Endodermal cell (in vitro differentiated cells): Measurements from ENCODE around the gene ADTRP. TPM values are rescaled to one million over a fixed set of nuclear protein-coding genes. Genes with fewer than 3 reads are reported as not detected.

ENCODE experiments used
- DNase-seq: peaks from one replicate; pipeline ENCODE4 v3.0.0-alpha.2; 2017
- H3K27ac ChIP-seq: 2 replicates; pipeline ENCODE4 v1.5.1; 2013; ENCODE audit warnings: mild to moderate bottlenecking, low read depth, low read length, moderate library complexity
- H3K27me3 ChIP-seq: 2 replicates; pipeline ENCODE4 v1.6.1; 2013; ENCODE audit warnings: mild to moderate bottlenecking, low read length, moderate library complexity; ENCODE audit not compliant: insufficient read depth, control insufficient read depth, poor library complexity, severe bottlenecking
- H3K36me3 ChIP-seq: 2 replicates; pipeline ENCODE4 v1.7.0; 2013; ENCODE audit warnings: mild to moderate bottlenecking, low read length, moderate library complexity; ENCODE audit not compliant: control insufficient read depth, insufficient read depth
- H3K4me1 ChIP-seq: one replicate; pipeline ENCODE4 v1.7.0; 2013; ENCODE audit warnings: low read length; ENCODE audit not compliant: control insufficient read depth, insufficient read depth
- H3K4me3 ChIP-seq: 2 replicates; pipeline ENCODE4 v1.5.1; 2013; ENCODE audit warnings: mild to moderate bottlenecking, low read length, moderate library complexity
- H3K9ac ChIP-seq: 2 replicates; pipeline ENCODE4 v1.6.1; 2013; ENCODE audit warnings: mild to moderate bottlenecking, low read length, moderate library complexity; ENCODE audit not compliant: poor library complexity, severe bottlenecking; ENCODE audit errors: extremely low read depth
- H3K9me3 ChIP-seq: 2 replicates; pipeline ENCODE4 v1.6.1; 2013; ENCODE audit warnings: mild to moderate bottlenecking, low read length, moderate library complexity; ENCODE audit not compliant: control insufficient read depth
- H3K27ac Mint-ChIP-seq: 2 replicates; pipeline ENCODE4 v1.8.0; 2020; ENCODE audit warnings: mixed read lengths
- H3K27me3 Mint-ChIP-seq: 2 replicates; pipeline ENCODE4 v1.8.0; 2021; ENCODE audit warnings: mild to moderate bottlenecking, mixed read lengths; ENCODE audit not compliant: insufficient read depth
- H3K36me3 Mint-ChIP-seq: 2 replicates; pipeline ENCODE4 v1.8.0; 2020; ENCODE audit warnings: low read depth, mixed read lengths
- H3K4me1 Mint-ChIP-seq: 2 replicates; pipeline ENCODE4 v1.8.0; 2020; ENCODE audit warnings: mixed read lengths
- H3K4me3 Mint-ChIP-seq: 2 replicates; pipeline ENCODE4 v1.8.0; 2020; ENCODE audit warnings: mild to moderate bottlenecking, moderate library complexity, mixed read lengths
- H3K9me3 Mint-ChIP-seq: 2 replicates; pipeline ENCODE4 v1.8.0; 2020; ENCODE audit warnings: mild to moderate bottlenecking, mixed read lengths
- WGBS, 2 experiments: methylation state at CpG; one replicate each; pipeline versions ENCODE4 v1.1.5 to v1.1.7; 2013; ENCODE audit warnings: missing lambda C conversion rate in 2 of 2, mixed read lengths in 1 of 2; ENCODE audit not compliant: insufficient coverage in 1 of 2, insufficient read length in 1 of 2; 5-methylcytosine and 5-hydroxymethylcytosine counted together
- total RNA-seq, 2 donors: library from RNA; stranded (reverse); fragmentation: NEBNext Ultra II Directional in 1 of 2; extraction: Animal tissue kit (Norgen Biotek cat#: 25700) in 1 of 2; gene quantifications; 2 replicates in 1 of 2; 3 replicates in 1 of 2; pipeline ENCODE4 v1.2.1, GENCODE V29; 2021
- TF ChIP-seq, protein P1 (sequence below): fragments of 200-600 bp; sonication (generic); conservative IDR thresholded peaks from 2 replicates; pipeline ENCODE4 v1.5.0; 2021; ENCODE audit warnings: antibody characterized with exemption, mild to moderate bottlenecking

ADTRP gene
- total RNA-seq, 2 donors from 2014 or later: 0.20 to 0.29 TPM

DNA sequence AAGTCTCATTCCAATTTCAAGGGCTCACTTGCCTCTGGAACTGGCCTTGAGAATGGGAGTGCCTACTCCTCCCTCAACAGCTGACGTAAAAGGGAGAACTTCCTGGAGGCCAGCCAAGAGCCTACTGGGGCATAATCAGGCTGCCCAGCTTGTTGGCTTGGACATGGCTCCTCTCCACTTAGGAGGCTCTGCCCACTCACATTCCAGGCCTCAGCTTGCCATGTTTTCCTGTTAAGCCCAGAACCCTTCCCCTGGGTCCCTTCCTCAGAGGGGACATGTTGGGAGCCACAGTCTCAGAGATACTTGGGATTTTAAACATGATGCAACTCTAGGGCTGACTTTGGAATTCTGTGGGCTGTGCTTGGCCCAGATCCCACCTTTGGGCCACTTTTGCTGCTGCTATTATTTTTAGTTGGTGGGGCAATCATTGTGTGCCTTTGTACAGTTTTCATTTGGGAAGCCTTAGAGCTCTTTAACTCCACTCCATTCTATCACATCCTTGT lies 31.5 kb upstream of the ADTRP start:
- TF ChIP-seq, protein P1, sequence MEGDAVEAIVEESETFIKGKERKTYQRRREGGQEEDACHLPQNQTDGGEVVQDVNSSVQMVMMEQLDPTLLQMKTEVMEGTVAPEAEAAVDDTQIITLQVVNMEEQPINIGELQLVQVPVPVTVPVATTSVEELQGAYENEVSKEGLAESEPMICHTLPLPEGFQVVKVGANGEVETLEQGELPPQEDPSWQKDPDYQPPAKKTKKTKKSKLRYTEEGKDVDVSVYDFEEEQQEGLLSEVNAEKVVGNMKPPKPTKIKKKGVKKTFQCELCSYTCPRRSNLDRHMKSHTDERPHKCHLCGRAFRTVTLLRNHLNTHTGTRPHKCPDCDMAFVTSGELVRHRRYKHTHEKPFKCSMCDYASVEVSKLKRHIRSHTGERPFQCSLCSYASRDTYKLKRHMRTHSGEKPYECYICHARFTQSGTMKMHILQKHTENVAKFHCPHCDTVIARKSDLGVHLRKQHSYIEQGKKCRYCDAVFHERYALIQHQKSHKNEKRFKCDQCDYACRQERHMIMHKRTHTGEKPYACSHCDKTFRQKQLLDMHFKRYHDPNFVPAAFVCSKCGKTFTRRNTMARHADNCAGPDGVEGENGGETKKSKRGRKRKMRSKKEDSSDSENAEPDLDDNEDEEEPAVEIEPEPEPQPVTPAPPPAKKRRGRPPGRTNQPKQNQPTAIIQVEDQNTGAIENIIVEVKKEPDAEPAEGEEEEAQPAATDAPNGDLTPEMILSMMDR: no peak
- Mint-ChIP-seq H3K27ac (no peak overlapping the region), H3K4me1 (peaks cover 20% of the 10 kb centered on the region), H3K27me3 (no peaks in the 10 kb centered on the region), H3K36me3 (no peaks in the 10 kb centered on the region), H3K4me3 (no peak overlapping the region), H3K9me3 (no peaks in the 10 kb centered on the region)
- Histone ChIP-seq H3K4me1 (peaks cover 9% of the 10 kb centered on the region), H3K27ac (no peak overlapping the region), H3K36me3 (no peaks in the 10 kb centered on the region), H3K4me3 (no peak overlapping the region), H3K9ac (no peak overlapping the region), H3K27me3 (no peaks in the 10 kb centered on the region), H3K9me3 (no peaks in the 10 kb centered on the region)
- DNase-seq: no peak
- WGBS, 2 experiments: 86 to 98% methylated on average over 1 of the region's 1 CpG

DNA sequence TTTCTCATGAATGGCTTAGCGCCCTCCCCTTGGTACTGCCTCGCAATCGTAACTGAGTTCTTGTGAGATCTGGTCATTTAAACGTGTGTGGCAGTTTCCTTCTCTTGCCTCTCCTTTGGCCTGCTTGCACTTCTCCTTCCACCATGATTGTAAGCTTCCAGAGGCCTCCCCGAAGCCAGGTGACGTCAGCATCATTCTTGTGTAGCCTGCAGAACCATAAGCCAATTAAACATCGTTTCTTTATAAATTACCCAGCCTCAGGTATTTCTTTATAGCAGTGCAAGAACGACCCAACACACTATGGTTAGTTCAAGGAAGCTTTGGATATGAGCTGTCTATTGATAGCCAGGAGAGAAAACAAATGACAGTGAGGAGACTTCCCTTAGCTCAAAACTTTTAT lies 29.5 kb upstream of the ADTRP start:
- Mint-ChIP-seq H3K36me3 (no peaks in the 10 kb centered on the region), H3K27ac (no peak overlapping the region), H3K4me3 (no peak overlapping the region), H3K9me3 (no peaks in the 10 kb centered on the region), H3K4me1 (peaks cover 32% of the 10 kb centered on the region), H3K27me3 (no peaks in the 10 kb centered on the region)
- Histone ChIP-seq H3K4me1 (peaks cover 20% of the 10 kb centered on the region), H3K9ac (no peak overlapping the region), H3K4me3 (no peak overlapping the region), H3K36me3 (no peaks in the 10 kb centered on the region), H3K27ac (no peak overlapping the region), H3K9me3 (no peaks in the 10 kb centered on the region), H3K27me3 (no peaks in the 10 kb centered on the region)
- WGBS, 2 experiments: 89 to 92% methylated on average over 7 to 8 of the region's 8 CpGs
- TF ChIP-seq, protein P1: no peak
- DNase-seq: no peak

DNA sequence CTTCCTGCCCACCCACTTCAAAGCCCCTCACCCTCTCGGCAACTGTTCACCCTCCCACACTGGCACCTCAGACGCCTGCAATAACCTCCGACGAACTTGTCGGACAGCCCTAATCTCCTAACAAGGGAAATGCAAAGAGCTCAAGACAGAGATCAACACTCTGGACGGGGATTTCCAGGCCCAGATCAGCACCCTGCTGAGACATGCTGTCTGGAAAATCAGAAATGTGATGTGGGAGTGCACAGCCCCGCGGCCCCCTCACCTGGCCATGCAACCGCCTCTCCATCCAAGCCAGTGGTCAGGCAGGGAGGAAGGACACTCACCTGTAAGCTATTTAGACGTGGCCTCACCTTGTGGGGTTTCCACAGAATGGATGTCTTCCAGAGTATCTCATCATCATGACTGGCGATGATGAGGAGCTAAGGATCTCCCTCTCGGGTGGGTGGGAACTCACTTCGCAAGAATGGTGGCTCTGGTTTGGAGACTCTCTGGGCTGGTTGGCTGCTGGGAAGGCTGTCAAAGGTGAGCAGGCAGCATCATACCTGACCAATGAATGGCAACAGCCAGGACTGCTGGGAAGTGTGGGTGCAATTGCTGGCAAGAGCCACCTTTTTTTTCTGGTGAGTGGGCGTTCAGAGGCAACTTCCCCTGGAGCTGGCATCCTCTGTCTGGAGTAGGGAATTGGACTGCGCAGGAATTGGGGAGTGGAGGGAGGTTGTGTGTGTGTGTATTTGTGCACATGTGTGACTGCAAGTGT lies 28.1 kb upstream of the ADTRP start:
- 81 to 88% methylated on average over 9 to 15 of the region's 15 CpGs for WGBS, 2 experiments
- Histone ChIP-seq H3K27me3 (no peaks in the 10 kb centered on the region), H3K36me3 (no peaks in the 10 kb centered on the region), H3K9me3 (no peaks in the 10 kb centered on the region), H3K4me1 (peaks cover 20% of the 10 kb centered on the region), H3K9ac (no peak overlapping the region), H3K27ac (no peak overlapping the region), H3K4me3 (no peak overlapping the region)
- no peaks in the 10 kb centered on the region for H3K9me3 Mint-ChIP-seq
- no peaks in the 10 kb centered on the region for H3K36me3 Mint-ChIP-seq
- no peak for DNase-seq
- TF ChIP-seq, protein P1: no peak
- H3K4me1 Mint-ChIP-seq: peaks cover 34% of the 10 kb centered on the region
- no peaks in the 10 kb centered on the region for H3K27me3 Mint-ChIP-seq
- H3K4me3 Mint-ChIP-seq: no peak overlapping the region
- H3K27ac Mint-ChIP-seq: no peak overlapping the region
